Ureter (tissue), 1 donor: ENCODE results near the gene TAF4. TPM values are rescaled to one million over a fixed set of nuclear protein-coding genes. Genes with fewer than 3 reads are reported as not detected.
"Not testable (repeated sequence)": the region's sequence is repeated elsewhere in the genome, so short reads cannot be mapped to it uniquely, and the experiment has no call there.

Experiments
- DNase-seq: peaks from one replicate; pipeline ENCODE4 v3.0.0-alpha.2; 2020; ENCODE audit warnings: low spot score
- total RNA-seq: library from RNA; stranded (reverse); gene quantifications from one replicate; pipeline ENCODE4 v1.2.4, GENCODE V29; 2023
- donor health status: DM: yes; HTN: yes; CAD: no.

TAF4 gene
- total RNA-seq, 1 donor from 2014 or later: 31.3 TPM

DNA sequence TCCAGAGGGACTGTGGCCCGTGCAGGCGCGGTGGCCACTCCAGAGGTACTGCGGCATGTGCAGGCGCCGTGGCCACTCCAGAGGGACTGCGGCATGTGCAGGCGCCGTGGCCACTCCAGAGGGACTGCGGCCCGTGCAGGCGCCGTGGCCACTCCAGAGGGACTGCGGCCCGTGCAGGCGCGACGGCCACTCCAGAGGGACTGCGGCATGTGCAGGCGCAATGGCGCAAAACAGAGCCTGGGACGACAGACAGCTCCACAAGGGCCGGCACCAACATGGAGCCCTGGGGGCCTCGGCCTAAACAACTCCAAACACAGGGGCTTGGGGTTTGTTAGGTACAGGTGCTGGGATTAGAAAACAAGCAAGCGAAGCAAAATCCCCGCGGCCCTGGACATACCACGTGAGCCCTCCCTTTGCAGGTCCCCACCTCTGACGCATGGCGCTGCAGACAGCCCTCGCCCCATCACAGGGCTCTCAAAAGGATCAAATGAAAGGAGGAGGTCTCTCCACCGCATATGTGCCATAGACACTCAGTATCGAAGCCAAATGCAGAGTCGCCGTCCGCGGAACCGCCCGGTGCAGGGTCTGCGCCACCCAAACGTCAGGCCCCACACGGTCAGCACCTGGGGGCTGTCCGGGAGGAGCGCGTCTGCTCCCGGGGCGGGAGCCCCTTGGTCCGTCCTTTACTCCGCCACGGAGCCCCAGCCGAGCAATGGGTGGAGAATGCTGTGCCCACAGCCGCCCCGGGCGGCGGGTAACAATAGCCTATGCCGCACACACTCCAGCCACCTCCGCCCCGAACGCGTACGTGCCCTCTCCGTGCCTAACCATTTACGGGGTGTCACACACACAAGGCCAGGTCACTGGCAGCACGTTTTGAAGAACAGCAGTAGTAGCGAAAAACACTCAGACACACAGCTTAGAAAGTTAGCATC is 85.7 kb downstream of the TAF4 start:
- DNase-seq: no peak

DNA sequence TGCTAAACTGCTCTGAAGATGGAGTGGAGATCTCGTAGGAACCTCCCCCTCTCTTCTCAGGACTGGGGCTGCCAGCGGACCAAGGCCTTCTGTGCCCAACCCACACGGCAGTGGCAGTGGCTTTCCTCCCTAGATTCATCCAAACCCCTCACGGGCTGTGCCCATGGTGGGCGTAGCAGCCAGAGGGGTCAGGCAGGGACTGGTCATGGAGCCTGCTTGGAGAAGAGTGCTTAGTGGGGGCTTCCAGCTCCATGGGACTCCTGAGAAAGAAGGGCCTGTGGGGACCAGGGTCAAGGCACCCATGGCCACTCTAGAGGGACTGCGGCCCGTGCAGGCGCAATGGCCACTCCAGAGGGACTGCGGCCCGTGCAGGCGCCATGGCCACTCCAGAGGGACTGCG is 86.6 kb downstream of the TAF4 start:
- no peak for DNase-seq

- no peak for DNase-seq
Observed at GRCh38 chr20:61978491-61978890, 87.2 kb downstream of the TAF4 start.

DNA sequence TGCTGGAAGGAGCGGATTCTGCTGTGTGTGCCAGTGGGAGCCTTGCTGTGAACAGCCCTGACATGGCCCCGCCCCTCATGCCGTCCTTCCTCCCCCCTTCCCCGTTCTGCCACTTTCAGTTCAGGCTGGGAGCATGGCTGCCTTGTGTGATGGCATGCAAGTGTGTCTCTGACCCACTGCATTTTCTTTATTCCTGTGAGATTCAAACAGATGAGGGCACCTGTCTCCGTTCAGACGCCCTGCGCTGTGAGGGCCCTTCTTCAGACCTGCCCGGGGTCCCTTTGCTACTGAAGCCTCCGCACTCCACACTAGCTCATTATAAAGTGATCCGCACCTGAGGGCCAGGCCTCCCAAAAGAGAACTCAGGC is 88.3 kb downstream of the TAF4 start:
- DNase-seq: no peak

DNA sequence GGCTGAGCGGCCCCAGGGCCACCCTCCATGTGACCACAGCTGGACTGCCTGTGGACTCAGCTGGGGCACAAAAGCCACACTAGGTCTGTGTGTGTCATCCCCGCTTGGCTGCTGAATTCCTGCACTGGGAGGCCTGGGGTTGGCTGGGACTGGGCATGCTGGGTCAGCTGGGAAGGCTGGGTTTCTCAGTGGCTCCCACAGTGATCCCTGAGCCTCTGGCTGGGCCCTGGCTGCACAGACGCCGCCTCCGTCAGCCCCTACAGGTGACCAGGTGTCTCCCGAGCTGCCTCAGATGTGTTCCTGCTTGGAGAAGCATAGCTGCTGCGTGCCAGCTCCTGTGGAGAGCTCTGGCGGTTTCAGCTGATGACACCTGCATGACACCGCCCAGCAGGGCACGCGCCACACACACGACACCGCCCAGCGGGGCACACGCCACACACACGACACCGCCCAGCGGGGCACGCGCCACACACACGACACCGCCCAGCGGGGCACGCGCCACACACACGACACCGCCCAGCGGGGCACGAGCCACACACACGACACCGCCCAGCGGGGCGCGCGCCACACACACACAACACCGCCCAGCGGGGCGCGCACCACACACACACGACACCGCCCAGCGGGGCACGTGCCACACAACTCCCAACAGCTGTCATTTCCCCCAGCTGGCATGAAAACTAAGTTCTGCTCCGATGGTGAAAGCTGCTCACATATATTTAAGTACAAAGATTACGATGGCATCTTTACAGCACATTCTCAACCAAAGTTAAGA is 88.8 kb downstream of the TAF4 start:
- no peak for DNase-seq

DNA sequence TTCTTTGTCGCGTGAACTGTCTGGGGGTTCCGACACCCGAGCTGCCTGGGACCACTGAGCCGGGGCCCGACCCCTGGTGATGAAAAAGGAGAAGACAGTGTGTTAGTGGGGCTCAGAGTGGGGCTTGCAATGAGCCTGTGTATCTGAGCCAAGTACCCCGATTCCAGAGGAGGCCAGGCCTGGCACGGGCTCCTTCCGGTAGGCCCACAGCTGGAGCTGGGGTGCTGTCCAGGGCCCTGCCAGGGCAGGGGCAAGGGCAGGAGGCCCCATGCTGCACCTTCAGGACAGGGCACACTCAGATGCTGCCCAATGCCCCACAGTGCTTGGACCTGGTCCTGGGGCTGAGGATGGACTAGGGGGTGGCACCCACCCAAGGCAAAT is 89.4 kb downstream of the TAF4 start:
- no peak for DNase-seq

- no peak for DNase-seq
Observed at GRCh38 chr20:61975407-61976129, 90.1 kb downstream of the TAF4 start.

- DNase-seq: no peak
Observed at GRCh38 chr20:61974357-61974665, 91.4 kb downstream of the TAF4 start.

GRCh38 chr20:61973515-61974356 is 91.9 kb downstream of the TAF4 start:
- no peak for DNase-seq

GRCh38 chr20:61972636-61973508 is 92.8 kb downstream of the TAF4 start:
- no peak for DNase-seq

DNA sequence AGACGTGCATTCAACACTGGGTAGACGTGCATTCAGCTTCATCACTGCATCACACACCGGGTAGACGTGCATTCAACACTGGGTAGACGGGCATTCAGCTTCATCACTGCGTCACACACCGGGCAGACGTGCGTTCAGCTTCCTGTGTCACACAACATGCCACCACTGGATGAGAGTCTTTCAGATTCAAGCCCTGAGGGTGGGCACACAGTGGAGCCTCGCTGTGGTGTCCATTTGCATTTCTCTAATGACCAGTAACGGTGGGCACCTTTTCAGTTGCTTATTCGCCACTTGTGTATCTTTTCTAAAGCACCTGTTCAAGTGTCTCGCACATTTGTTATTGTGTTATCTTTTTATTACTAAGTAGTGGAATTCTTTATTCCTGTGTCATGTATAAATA is 94.1 kb downstream of the TAF4 start:
- not testable (repeated sequence) for DNase-seq

DNA sequence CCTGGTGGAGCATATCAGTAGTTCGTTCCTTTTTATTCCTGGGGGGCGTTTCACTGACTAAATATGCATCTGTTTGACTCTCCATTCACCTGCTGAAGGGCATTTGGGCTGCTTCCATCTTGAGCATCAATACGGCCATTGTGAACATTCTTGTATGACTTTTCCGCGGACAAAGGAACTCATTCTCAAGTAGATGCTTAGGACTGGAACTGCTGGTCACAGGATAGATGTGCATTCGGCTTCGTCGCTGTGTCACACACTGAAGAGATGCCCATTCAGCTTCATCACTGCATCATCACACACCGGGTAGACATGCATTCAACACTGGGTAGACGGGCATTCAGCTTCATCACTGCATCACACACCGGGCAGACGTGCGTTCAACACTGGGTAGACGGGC is 95.3 kb downstream of the TAF4 start:
- peak; percentile 32 for DNase-seq

GRCh38 chr20:61969806-61970205 is 95.9 kb downstream of the TAF4 start:
- no peak for DNase-seq

DNA sequence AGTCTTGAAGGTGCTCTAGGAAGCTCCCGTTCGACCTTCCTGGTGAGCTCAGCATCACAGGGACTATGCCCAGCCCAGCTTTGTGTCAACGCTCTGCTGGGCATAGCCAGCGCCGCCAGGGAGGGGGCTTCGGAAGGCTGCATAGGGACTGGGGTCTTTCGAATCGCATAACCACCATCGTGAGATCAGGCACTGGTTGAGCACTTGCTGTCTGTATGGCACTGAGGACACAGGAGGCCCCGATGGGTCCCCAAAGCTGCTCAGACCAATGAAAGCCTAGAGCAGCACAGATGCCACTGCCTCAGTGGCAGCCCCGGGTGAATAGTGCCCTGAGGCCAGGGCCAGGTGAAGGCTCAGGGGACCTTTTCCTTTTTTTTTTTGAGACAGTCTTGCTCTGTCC is 96.7 kb downstream of the TAF4 start:
- DNase-seq: peak; percentile 27

GRCh38 chr20:61968036-61968810 is 97.5 kb downstream of the TAF4 start:
- peak; percentile 34 for DNase-seq

- peak; percentile 39 for DNase-seq
Observed at GRCh38 chr20:61967300-61967699, 98.4 kb downstream of the TAF4 start.

GRCh38 chr20:61966492-61967244 is 99.0 kb downstream of the TAF4 start:
- peak; percentile 36 for DNase-seq

- DNase-seq: peak; percentile 38
Observed at GRCh38 chr20:61965606-61966491, 99.8 kb downstream of the TAF4 start.
